GM18870 (cell line): ENCODE data around the gene PIP4K2C.

Experiments
- ATAC-seq: cut with Tn5 transposase; IDR thresholded peaks from one replicate; pipeline ENCODE4 v1.9.1; 2021; ENCODE audit warnings: moderate library complexity; ENCODE audit not compliant: unreplicated experiment

Gene PIP4K2C

GRCh38 chr12:57620936-57621496 lies 30.0 kb downstream of the PIP4K2C start:
- no peak for ATAC-seq

GRCh38 chr12:57621497-57622292 lies 30.7 kb downstream of the PIP4K2C start:
- no peak for ATAC-seq

- no peak for ATAC-seq
Measured at GRCh38 chr12:57622293-57623245, 31.6 kb downstream of the PIP4K2C start.

GRCh38 chr12:57623385-57623784 lies 32.4 kb downstream of the PIP4K2C start:
- no peak for ATAC-seq

- ATAC-seq = no peak
Measured at GRCh38 chr12:57623811-57624390, 32.9 kb downstream of the PIP4K2C start.

GRCh38 chr12:57624441-57625220 lies 33.6 kb downstream of the PIP4K2C start:
- no peak for ATAC-seq

GRCh38 chr12:57625261-57626032 lies 34.5 kb downstream of the PIP4K2C start:
- ATAC-seq = no peak

- no peak for ATAC-seq
Measured at GRCh38 chr12:57626111-57626920, 35.3 kb downstream of the PIP4K2C start.

- no peak for ATAC-seq
Measured at GRCh38 chr12:57626921-57627445, 36.0 kb downstream of the PIP4K2C start.

GRCh38 chr12:57627501-57628279 lies 36.7 kb downstream of the PIP4K2C start:
- ATAC-seq = no peak

- ATAC-seq = no peak
Measured at GRCh38 chr12:57628280-57629191, 37.5 kb downstream of the PIP4K2C start.

GRCh38 chr12:57629897-57630471 lies 39.0 kb downstream of the PIP4K2C start:
- ATAC-seq = no peak

- ATAC-seq = no peak
Measured at GRCh38 chr12:57630891-57631433, 40.0 kb downstream of the PIP4K2C start.

GRCh38 chr12:57631566-57632072 lies 40.6 kb downstream of the PIP4K2C start:
- ATAC-seq = no peak

- ATAC-seq = no peak
Measured at GRCh38 chr12:57632073-57632957, 41.3 kb downstream of the PIP4K2C start.
